Renal cortical epithelial cell (primary cell): ENCODE data around the gene MCTP1. TPM values are rescaled to one million over a fixed set of nuclear protein-coding genes. Genes with fewer than 3 reads are reported as not detected.

Source experiments
- DNase-seq: peaks from one replicate; pipeline ENCODE4 v3.0.0-alpha.2; 2011; ENCODE audit warnings: low read depth
- total RNA-seq: library from RNA; depleted of rRNA; stranded (reverse); fragments of >200 nt; gene quantifications from 2 replicates; pipeline ENCODE4 v1.2.3, GENCODE V29; 2014

Gene MCTP1
- total RNA-seq, 1 donor from 2014 or later: 22.3 TPM

- peak; percentile 57 for DNase-seq
Measured at GRCh38 chr5:94705427-94705826, 579.5 kb downstream of the MCTP1 start.

GRCh38 chr5:94702729-94703128 lies 582.2 kb downstream of the MCTP1 start:
- no peak for DNase-seq

GRCh38 chr5:94700592-94700991 lies 584.3 kb downstream of the MCTP1 start:
- peak; percentile 13 for DNase-seq

GRCh38 chr5:94699562-94699961 lies 585.3 kb downstream of the MCTP1 start:
- no peak for DNase-seq

GRCh38 chr5:94698197-94698596 lies 586.7 kb downstream of the MCTP1 start:
- no peak for DNase-seq

GRCh38 chr5:94694671-94695070 lies 590.2 kb downstream of the MCTP1 start:
- no peak for DNase-seq

- DNase-seq: no peak
Measured at GRCh38 chr5:94693845-94694370, 591.0 kb downstream of the MCTP1 start.

- peak; percentile 66 for DNase-seq
Measured at GRCh38 chr5:94693043-94693822, 591.7 kb downstream of the MCTP1 start.

- no peak for DNase-seq
Measured at GRCh38 chr5:94692581-94692980, 592.3 kb downstream of the MCTP1 start.

- DNase-seq: peak; percentile 90
Measured at GRCh38 chr5:94691949-94692348, 592.9 kb downstream of the MCTP1 start.

- no peak for DNase-seq
Measured at GRCh38 chr5:94691291-94691690, 593.6 kb downstream of the MCTP1 start.

GRCh38 chr5:94690778-94691177 lies 594.1 kb downstream of the MCTP1 start:
- no peak for DNase-seq

GRCh38 chr5:94689908-94690307 lies 595.0 kb downstream of the MCTP1 start:
- DNase-seq: no peak

GRCh38 chr5:94682814-94683520 lies 601.9 kb downstream of the MCTP1 start:
- DNase-seq: no peak

- DNase-seq: no peak
Measured at GRCh38 chr5:94675965-94676618, 608.8 kb downstream of the MCTP1 start.

GRCh38 chr5:94674490-94675382 lies 610.2 kb downstream of the MCTP1 start:
- peak; percentile 14 for DNase-seq

GRCh38 chr5:94672746-94673145 lies 612.1 kb downstream of the MCTP1 start:
- no peak for DNase-seq

- DNase-seq: no peak
Measured at GRCh38 chr5:94670726-94671125, 614.2 kb downstream of the MCTP1 start.

- DNase-seq: no peak
Measured at GRCh38 chr5:94667937-94668336, 617.0 kb downstream of the MCTP1 start.

GRCh38 chr5:94661086-94661485 lies 623.8 kb downstream of the MCTP1 start:
- no peak for DNase-seq

GRCh38 chr5:94660506-94660905 lies 624.4 kb downstream of the MCTP1 start:
- no peak for DNase-seq
